ENCODE results near the gene ATP13A4. TPM values are rescaled to one million over a fixed set of nuclear protein-coding genes. Genes with fewer than 3 reads are reported as not detected.
A peak's percentile ranks its signal among the peaks of the same experiment; 100 is the strongest.

ATP13A4 gene
- total and polyA plus RNA-seq, 2 of the 8 experiments (the other 6 are each of a cell fraction or from before 2014, with no cell fraction given), result 0.12 TPM; not detected in 1

DNA sequence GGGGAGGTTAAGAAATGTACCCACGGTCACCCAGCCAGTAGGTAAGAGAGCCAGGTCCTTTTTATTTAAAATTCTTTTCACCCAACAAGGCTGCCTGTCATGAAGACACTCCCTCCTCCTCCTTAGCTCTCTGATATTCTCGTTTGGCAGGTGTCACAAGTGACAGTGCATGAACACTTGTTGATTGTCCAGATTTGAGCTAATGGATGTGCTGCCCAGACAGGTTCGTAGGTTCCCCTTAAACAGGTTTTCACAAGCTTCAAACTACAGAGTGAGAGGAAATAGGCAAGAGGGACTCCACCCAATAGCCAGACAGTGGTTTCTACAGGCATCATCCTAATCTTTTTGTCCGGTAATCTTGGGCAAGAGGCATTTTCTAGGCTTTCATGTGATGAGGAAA is 32.2 kb downstream of the ATP13A4 start:
- TF ChIP-seq, protein P1, sequence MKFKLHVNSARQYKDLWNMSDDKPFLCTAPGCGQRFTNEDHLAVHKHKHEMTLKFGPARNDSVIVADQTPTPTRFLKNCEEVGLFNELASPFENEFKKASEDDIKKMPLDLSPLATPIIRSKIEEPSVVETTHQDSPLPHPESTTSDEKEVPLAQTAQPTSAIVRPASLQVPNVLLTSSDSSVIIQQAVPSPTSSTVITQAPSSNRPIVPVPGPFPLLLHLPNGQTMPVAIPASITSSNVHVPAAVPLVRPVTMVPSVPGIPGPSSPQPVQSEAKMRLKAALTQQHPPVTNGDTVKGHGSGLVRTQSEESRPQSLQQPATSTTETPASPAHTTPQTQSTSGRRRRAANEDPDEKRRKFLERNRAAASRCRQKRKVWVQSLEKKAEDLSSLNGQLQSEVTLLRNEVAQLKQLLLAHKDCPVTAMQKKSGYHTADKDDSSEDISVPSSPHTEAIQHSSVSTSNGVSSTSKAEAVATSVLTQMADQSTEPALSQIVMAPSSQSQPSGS (IDR thresholded peaks at IDR 0.05; ENCODE audit: low read length), result no peak
- TF ChIP-seq CEBPB (IDR thresholded peaks at IDR 0.05; ENCODE audit: low read depth, low read length), result no peak
- TF ChIP-seq MAFK (IDR thresholded peaks at IDR 0.05; ENCODE audit: low read depth, low read length), result no peak
- no peak for TF ChIP-seq SUZ12 (IDR thresholded peaks at IDR 0.05; ENCODE audit: low read length)
- no peak for TF ChIP-seq RXRA (IDR thresholded peaks at IDR 0.05; ENCODE audit: insufficient read depth, low read depth, low read length)
- Histone ChIP-seq H3K4ac (replicated peaks; ENCODE audit: insufficient read length, low read depth, low read length) (no peak overlapping the region), H2BK20ac (ENCODE audit: low read length) (no peak overlapping the region), H2AK5ac (ENCODE audit: low read depth, low read length) (no peak overlapping the region), H2AFZ (ENCODE audit: low read length) (no peak overlapping the region), H3K56ac (replicated peaks; ENCODE audit: insufficient read length, low read depth, low read length) (no peak overlapping the region), H3K79me1 (ENCODE audit: low read depth, low read length) (no peaks in the 10 kb centered on the region), H3K36me3 (ENCODE audit: control insufficient read depth in 2 of 4, insufficient read depth in 4 of 4, low read length in 3 of 4) (no peaks in the 10 kb centered on the region), H3K9ac (replicated peaks in 1 of 4; ENCODE audit: extremely low read depth in 1 of 4, low read depth in 3 of 4, low read length in 3 of 4) (peak overlapping the region in 1 of 4 experiments; percentile 34; a peak in 1 of 7 replicates), H2BK15ac (ENCODE audit: low read length) (no peak overlapping the region), H2BK12ac (ENCODE audit: low read depth, low read length) (no peak overlapping the region), H4K20me1 (replicated peaks in 1 of 2; ENCODE audit: control insufficient read depth in 1 of 2, insufficient read depth in 2 of 2, low read length in 2 of 2) (no peaks in the 10 kb centered on the region), H4K5ac (ENCODE audit: insufficient read length, low read depth, low read length) (no peak overlapping the region), H4K8ac (ENCODE audit: extremely low read depth, insufficient read depth, low read length) (no peak overlapping the region), H3K27ac (ENCODE audit: low read depth, low read length) (no peak overlapping the region), H3K27me3 (replicated peaks in 1 of 4; ENCODE audit: control insufficient read depth in 3 of 4, extremely low read depth in 1 of 4, insufficient read depth in 3 of 4, low read length in 3 of 4) (no peaks in the 10 kb centered on the region), H3K9me3 (ENCODE audit: insufficient read depth in 2 of 2, low read depth in 1 of 2, low read length in 1 of 2) (no peaks in the 10 kb centered on the region), H3K4me3 (ENCODE audit: extremely low read depth in 1 of 4, insufficient read depth in 2 of 4, low read depth in 3 of 4, low read length in 4 of 4) (no peak overlapping the region), H3K14ac (ENCODE audit: insufficient read length) (no peak overlapping the region), H3K4me2 (ENCODE audit: insufficient read depth in 1 of 2, low read depth in 2 of 2, low read length in 2 of 2) (no peak overlapping the region), H3K23ac (ENCODE audit: insufficient read length) (no peak overlapping the region), H4K91ac (replicated peaks; ENCODE audit: insufficient read length, low read length) (no peak overlapping the region), H2BK120ac (replicated peaks; ENCODE audit: low read depth, low read length) (no peak overlapping the region), H3K18ac (ENCODE audit: extremely low read depth, low read length) (no peak overlapping the region), H2BK5ac (ENCODE audit: low read depth, low read length) (no peak overlapping the region), H3K23me2 (ENCODE audit: low read depth, low read length) (no peaks in the 10 kb centered on the region), H3K4me1 (replicated peaks in 1 of 4; ENCODE audit: control insufficient read depth in 3 of 4, insufficient read depth in 4 of 4, low read length in 3 of 4) (no peaks in the 10 kb centered on the region; a peak in 1 of 7 replicates), H3K79me2 (ENCODE audit: control insufficient read depth in 1 of 2, insufficient read depth in 2 of 2, low read length in 2 of 2) (no peaks in the 10 kb centered on the region)
- CTCF ChIA-PET (ENCODE audit: partially characterized antibody), result no interaction called here
- POLR2A ChIA-PET (ENCODE audit: partially characterized antibody), result no interaction called here
- no peak for FAIRE-seq
- DNase-seq (ENCODE audit: low read depth in 1 of 2, low spot score in 2 of 2), result no peak
- 91% methylated on average over 4 of the region's 4 CpGs; no CpG with 5 or more reads in 1 of the 2 experiments for WGBS, 2 experiments (ENCODE audit: extremely low coverage in 1 of 2, insufficient coverage in 1 of 2, insufficient read length in 1 of 2, insufficient replicate concordance in 2 of 2, low coverage in 1 of 2, low lambda C conversion rate in 2 of 2, missing lambda C conversion rate in 1 of 2)
